A549 (cell line): ENCODE measurements around the gene PRRC2B.

Experiments used
- CBX8 ChIP-seq: fragments of 200-600 bp; sonication (generic); IDR thresholded peaks from 2 replicates; pipeline ENCODE4 v1.6.1; 2016
- RAD21 ChIP-seq, 2 experiments: fragments of >200 bp in 1 of 2; sonication (Bioruptor Twin) in 1 of 2; formaldehyde crosslinking in 1 of 2; IDR thresholded peaks in 1 of 2; conservative IDR thresholded peaks in 1 of 2; 2 replicates in 1 of 2; 3 replicates in 1 of 2; pipeline ENCODE4 v1.6.1; 2012 to 2018; ENCODE audit warnings: inconsistent platforms in 1 of 2
- RFX5 ChIP-seq: fragments of 450-650 bp; IDR thresholded peaks from 2 replicates; pipeline ENCODE4 v1.7.1; 2014; ENCODE audit warnings: antibody characterized with exemption, mild to moderate bottlenecking, moderate library complexity
- TF ChIP-seq, protein P1 (sequence below): fragments of >200 bp; sonication (Bioruptor Twin); formaldehyde crosslinking; IDR thresholded peaks from 3 replicates; pipeline ENCODE4 v1.5.1; 2016

DNA sequence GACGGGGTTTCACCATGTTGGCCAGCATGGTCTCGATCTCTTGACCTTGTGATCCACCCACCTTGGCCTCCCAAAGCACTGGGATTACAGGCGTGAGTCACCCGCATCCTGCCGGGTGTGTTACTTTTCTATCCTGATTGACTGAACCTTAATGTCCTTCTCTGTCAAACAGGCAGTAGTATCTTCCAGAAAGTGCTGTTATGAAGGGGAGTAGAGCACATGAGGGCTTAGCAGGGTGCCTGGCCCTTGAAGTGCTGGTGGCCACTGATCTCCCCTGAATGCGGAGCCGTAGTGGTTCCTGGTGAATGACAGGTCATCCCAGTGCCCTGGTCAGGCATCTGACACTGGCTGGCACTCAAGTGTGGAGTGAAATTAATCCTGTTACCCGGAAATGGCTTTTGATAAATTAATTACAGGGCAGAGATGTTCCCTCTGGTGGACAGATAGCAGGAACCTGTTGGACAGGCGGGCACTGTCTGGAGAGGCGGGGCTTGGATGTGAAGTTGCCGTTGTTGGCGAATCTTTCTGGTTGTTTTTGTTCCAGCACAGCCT, 28.4 kb downstream of the PRRC2B start:
- TF ChIP-seq, protein P1, sequence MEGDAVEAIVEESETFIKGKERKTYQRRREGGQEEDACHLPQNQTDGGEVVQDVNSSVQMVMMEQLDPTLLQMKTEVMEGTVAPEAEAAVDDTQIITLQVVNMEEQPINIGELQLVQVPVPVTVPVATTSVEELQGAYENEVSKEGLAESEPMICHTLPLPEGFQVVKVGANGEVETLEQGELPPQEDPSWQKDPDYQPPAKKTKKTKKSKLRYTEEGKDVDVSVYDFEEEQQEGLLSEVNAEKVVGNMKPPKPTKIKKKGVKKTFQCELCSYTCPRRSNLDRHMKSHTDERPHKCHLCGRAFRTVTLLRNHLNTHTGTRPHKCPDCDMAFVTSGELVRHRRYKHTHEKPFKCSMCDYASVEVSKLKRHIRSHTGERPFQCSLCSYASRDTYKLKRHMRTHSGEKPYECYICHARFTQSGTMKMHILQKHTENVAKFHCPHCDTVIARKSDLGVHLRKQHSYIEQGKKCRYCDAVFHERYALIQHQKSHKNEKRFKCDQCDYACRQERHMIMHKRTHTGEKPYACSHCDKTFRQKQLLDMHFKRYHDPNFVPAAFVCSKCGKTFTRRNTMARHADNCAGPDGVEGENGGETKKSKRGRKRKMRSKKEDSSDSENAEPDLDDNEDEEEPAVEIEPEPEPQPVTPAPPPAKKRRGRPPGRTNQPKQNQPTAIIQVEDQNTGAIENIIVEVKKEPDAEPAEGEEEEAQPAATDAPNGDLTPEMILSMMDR, result peak; percentile 21; the same call in 2 of the 3 replicates
- TF ChIP-seq RFX5, result no peak
- TF ChIP-seq RAD21 (conservative IDR thresholded peaks at IDR 0.05 in 1 of 2, IDR thresholded peaks at IDR 0.05 in 1 of 2), result no peak
- no peak for TF ChIP-seq CBX8
